NCI-H510A (cell line): ENCODE results near the gene ZNF80.
"Not testable (repeated sequence)": the region's sequence is repeated elsewhere in the genome, so short reads cannot be mapped to it uniquely, and the experiment has no call there.

Experiments used
- DNase-seq: peaks from one replicate; lab custom pipeline; 2025; lab: John Stamatoyannopoulos, UW

ZNF80 gene

DNA sequence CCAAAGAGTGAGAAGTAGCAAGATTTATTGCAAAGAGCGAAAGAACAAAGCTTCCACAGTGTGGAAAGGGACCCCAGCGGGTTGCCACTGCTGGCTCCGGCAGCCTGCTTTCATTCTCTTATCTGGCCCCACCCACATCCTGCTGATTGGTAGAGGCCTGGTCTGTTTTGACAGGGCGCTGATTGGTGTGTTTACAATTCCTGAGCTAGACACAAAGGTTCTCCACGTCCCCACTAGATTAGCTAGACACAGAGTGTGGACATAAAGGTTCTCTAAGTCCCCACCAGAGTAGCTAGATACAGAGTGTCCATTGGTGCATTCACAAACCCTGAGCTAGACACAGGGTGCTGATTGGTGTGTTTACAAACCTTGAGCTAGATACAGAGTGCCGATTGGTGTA is at the start of gene ZNF80:
TSS of gene ZNF80 (minus strand) at position 101 of the 400 bp plus-strand sequence. CDS start 504 bp downstream, outside the sequence.
- not testable (repeated sequence) for DNase-seq

DNA sequence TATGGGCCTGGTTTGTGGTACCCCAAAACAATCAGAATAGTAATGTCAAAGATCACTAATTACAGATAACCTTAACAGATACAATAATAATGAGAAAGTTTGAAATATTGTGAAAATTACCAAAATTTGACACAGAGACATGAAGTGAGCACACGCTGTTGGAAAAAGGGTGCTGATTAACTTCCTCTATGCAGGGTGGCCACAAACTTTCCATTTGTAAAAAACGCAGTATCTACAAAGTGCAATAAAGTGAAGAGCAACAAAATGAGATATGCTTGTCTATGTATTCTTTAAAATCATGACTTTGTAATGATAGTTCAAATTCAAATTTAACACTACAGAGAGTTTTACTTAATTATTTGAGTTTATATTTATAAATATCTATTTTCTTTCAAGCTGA is 48.9 kb upstream of the ZNF80 start:
- no peak for DNase-seq

DNA sequence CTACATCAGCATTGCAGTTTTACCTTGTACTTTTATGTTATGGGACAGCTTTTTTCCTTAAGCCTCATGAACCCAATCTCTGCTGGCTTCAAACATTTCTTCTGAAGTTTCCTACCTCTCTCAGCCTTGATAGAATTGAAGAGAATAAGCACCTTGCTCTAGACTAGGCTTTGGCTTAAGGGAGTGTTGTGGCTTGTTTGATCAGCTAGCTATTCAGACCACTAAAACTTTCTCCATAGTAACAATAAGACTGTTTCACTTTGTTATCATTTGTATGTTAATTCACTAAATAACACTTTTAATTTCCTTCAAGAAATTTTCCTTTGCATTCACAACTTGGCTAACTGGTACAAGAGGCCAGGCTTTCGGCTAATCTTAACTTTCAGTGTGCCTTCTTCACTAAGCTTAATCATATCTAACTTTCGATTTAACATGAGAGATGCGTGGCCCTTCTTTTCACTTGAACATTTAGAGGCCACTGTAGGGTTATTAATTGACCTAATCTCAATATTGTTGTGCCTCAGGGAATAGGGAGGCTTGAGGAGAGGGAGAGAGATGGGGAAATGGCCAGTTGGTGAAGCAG is 48.4 kb upstream of the ZNF80 start:
- no peak for DNase-seq

DNA sequence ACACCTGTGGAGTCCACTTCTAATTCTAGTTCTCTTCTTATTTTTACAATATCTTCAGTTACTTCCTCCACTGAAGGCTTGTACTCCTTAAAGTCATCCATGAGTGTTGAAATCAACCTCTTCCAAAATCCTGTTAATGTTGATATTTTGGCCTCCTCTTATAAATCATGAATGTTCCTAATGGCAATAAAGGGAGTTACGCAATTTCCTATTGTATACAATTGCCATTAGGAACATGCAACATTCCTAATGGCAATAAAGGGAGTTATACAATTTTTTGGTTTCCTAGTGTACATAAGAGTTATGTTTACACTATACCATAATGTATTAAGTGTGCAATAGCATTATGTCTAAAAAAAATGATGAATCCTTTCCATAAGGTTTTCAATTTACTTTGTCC is 47.3 kb upstream of the ZNF80 start:
- no peak for DNase-seq

DNA sequence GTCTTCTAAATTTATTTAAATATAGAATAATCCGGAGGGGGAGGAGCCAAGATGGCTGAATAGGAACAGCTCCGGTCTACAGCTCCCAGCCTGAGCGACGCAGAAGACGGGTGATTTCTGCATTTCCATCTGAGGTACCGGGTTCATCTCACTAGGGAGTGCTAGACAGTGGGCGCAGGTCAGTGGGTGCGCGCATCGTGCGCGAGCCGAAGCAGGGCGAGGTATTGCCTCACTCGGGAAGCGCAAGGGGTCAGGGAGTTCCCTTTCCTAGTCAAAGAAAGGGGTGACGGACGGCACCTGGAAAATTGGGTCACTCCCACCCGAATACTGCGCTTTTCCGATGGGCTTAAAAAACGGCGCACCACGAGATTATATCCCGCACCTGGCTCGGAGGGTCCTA is 39.5 kb upstream of the ZNF80 start:
- DNase-seq, result not testable (repeated sequence)

DNA sequence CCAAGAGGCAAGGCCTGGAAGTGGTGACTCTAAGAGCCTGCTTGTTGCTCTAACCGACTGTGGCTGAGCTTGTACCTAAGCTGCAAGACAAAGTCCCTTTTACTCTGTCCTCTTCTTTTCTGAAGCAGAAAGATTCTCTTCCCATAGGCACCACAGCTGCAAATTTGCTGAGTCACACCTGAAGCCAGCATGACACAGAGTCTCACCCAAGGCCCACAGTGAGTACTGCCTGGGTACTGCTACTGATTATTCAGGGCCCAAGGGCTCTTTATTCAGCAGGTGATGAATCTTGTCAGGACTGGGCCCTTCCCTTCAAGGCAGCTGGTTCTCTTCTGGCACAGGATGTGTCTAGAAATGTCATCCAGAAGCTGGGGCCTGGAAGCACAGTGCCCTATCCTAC is 37.6 kb upstream of the ZNF80 start:
- no peak for DNase-seq

DNA sequence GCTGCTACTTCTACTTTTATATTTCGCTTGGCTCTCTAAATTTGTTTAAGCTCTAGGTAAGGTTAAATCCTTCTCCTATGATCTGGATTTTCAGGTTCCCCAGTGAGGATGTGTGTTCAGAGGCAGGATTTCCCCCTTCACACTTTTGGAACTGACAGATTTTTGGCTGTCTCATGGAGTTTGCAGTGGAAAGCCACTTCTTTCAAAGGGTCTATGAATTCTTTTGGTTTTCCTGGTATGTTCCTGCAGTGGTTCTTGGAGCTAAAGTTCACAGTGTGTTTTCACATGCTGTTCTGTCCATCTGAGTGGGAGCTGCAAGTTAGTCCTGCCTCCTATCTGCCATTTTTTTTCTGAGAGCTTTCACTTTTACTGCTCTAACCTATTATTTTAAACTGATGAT is 34.9 kb upstream of the ZNF80 start:
- DNase-seq, result no peak

DNA sequence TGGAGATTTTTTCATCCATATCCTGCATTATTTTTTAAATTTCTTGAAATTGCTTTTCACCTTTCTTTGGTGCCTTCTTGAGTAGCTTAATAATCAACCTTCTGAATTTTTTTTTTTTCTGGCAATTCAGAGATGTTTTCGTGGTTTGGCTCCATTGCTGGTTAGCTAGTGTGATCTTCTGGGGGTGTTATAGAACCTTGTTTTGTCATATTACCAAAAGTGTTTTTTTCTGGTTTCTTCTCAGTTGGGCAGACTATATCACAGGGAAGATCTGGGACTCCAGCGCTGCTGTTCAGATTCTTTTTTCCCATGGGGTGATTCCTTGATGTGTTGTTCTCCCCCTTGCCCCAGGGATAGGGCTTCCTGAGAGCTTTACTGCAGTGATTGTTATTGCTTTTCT is 32.6 kb upstream of the ZNF80 start:
- no peak for DNase-seq

DNA sequence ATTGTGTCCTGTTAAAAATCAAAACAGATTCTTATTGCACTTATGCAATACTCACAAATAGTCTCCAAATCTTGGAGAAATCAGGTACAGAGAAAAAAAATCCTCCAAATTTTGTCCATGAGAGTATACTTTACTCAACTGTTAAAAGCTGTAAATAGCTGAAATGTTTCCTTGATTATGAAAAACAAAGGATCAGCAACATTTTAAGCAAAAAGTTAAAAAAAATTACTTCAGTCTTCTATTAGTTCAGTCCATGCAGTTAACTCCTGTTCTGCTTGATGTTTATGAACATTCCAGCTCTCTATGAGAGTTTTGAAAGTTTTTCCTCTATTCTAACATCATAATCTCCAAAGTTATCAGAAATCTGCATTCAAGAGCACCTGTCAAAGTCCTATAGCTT is 22.8 kb upstream of the ZNF80 start:
- DNase-seq, result no peak

DNA sequence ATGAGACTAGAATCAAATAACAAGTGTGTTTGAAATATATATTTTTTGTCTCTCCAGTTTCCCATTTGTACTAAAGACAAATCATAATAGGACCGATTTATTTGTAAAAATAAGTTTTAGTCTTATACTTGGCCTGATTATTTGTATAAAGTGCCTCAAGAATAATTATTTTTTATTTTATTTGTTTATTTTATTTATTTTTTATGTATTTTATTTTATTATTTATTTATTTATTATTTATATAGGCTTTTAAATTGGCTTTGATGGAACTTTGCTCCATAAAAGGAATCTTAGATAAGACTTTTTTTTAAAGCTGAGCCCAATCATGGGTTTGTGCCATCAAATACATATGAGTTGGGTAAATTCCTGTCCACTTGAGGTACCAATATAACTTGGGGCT is 22.2 kb upstream of the ZNF80 start:
- DNase-seq, result no peak

DNA sequence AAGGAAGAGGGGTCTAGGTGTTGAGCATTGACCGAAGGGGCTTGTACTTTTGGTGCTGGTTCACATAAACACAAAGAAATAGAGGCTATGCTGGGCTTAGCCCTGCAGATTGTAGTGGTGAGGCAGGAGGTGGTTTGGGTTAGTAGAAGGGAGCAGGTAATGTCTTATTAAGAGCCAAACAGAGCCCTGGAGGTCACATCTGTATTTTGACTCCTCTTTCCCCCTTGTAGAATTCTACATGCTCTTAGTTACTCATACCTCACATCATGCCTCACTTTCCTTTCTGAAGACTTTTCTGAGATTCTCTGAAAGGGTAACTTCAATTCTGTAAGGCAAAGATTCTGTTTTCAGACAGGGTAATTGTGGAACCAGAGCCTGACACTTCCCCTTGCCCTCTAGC is 16.1 kb upstream of the ZNF80 start:
- no peak for DNase-seq

DNA sequence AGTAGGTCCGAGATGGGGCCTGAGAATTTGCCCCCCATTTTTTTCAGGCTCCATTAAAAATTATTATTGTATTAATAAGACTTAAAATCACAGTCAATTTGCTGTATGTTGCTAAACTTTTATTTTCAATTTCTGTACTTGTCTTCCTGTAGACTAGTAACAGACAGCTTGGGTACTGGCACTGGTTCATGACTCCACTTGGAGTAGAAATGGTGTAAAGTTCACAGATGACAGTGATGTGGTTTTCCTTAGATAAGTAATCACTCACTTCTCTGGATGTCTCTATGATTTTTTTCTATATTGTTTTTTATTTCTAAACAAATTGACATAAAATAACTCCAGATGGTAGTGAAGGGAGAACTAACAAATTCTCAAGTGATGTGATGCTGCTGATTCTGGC is 15.6 kb upstream of the ZNF80 start:
- no peak for DNase-seq

DNA sequence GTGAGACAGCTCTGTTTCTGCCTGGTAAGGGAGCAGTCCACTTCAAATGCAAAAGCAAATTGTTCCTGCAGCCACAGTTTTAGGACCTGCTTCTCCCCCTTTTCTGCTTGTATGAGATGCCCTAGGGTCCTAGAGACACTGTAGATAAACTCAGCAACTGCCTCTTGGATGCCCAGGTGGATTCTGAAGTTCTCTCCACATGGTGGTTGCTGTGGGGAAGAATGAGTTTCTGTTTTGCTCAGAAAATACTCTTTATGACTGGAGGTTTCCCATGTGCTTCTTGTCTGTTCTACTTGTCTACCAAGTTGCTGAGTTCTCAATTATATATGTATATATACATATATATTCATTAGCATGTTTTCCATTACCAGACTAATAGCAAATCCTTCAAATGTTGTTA is 5.6 kb upstream of the ZNF80 start:
- no peak for DNase-seq

DNA sequence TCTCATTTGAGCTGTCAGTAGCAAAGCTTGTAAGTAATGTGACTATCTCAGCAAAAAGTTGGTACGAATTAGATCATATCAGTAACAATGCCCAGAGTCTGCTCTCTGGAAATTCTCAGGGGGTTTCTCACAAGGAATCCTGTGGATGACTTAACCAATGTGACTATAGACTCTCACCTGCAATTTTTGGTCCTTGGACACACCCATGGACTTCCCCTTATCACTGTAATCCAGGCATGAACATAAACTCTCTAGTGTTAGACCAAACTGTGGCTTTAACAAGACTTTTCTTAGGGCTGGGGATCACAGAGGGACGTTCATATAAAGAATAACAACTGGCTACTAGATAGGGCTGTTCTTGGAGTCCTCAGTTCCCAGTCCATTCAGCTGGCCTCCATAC is 3.9 kb upstream of the ZNF80 start:
- DNase-seq, result no peak

DNA sequence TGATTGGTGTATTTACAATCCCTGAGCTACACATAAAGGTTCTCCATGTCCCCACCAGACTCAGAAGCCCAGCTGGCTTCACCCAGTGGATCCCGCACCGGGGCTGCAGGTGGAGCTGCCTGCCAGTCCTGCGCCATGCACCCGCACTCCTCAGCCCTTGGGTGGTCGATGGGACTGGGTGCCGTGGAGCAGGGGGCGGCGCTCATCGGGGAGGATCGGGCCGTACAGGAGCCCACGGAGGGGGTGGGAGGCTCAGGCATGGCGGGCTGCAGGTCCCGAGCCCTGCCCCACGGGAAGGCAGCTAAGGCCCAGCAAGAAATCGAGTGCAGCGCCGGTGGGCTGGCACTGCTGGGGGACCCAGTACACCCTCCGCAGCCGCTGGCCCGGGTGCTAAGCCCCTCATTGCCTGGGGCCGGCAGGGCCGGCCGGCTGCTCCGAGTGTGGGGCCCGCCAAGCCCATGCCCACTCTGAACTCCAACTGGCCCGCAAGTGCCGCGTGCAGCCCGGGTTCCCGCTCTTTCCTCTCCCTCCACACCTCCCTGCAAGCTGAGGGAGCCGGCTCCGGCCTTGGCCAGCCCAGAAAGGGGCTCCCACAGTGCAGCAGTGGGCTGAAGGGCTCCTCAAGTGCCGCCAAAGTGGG is 888 bp upstream of the ZNF80 start:
- not testable (repeated sequence) for DNase-seq

DNA sequence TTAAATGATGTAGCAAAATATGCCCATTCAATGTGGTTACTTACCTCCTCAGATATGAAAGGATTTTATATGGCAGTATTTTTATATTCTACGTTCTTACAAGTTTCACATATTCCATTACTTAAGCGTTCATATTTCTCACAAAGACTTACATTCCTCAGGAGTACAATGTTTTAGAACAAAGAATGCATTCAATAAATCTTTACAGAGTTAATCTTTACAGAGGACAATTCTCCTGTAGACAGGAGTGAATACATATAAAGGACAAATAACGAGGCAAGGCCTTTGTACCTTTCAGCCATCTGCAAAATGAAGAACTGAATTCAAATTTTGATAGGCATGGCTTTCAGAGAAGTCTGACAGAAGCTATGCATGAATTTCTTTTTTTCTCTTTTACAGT is 1.9 kb downstream of the ZNF80 start:
- DNase-seq, result no peak

DNA sequence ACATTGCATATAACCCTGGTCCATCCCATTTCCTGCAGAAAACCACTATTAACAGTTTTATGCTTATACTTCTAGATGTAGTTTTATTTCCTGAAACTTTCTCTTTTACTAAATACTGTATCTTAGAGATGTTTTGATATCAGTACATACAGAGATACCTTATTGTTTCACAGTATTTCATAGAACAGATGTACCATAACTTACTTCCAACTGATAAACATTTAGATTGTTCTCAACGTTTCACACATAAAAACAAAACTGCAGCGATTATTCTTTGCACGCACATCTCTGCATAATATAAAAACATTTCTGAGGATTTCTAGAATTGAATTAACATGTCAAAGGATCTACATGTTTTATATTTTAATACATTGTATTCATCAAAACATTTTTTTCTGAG is 2.6 kb downstream of the ZNF80 start:
- no peak for DNase-seq

DNA sequence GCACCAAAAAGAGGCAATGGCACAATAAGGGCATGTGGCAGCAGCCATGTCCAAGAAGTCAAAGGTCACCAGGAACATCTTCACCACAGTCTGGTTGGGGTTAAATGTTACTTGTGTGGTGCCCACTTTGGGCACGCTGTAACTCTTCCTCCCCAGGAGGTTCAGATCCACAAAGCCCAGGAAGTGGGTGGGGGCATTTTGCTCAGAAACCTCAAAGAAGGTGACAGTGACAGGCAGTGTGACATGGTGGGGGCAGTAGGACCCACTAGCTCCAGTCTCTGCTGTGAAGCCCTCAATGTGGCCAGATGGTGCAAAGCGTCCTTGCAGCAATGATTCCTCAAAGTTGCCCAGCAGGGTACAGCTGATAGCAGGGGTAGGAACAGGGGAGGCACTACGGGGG is 5.8 kb downstream of the ZNF80 start:
- no peak for DNase-seq

DNA sequence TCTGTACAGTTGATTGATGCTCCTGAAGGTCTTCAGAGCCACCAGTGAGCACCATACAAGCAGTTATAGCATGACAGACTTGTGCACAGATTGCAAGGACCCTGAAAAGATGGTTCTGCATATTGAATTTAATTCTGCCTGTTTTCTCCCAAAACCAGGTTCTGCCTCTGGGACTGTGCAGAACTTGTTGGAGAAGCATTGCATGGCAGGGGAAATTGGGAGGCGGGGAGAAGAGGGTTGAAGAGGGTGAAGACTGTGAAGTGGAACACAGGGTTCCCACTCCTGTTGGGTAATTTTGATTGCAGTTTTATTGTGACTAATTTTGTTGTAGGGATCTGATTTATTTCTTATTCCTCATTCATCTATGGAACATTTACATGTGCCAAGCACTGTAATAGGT is 10.3 kb downstream of the ZNF80 start:
- DNase-seq, result no peak

DNA sequence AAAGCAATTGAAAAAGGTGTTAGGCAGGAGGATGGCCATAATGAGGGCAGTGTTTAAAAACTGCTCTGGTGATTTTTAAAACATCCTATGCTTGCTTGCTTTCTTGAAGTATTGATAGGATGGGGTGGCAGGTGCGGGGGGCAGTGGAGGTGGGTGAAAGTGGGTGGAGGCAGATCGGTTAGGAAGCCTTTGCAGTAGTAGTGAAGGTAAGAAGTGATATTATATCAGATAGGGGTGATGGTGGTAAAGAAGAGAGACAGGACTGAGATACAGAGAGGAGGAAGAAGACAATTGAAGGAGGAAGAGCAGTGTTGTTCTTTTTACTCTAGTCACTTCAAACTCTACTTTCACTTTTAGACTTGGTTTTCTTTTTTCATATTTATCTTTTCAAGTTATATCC is 11.1 kb downstream of the ZNF80 start:
- DNase-seq, result no peak

DNA sequence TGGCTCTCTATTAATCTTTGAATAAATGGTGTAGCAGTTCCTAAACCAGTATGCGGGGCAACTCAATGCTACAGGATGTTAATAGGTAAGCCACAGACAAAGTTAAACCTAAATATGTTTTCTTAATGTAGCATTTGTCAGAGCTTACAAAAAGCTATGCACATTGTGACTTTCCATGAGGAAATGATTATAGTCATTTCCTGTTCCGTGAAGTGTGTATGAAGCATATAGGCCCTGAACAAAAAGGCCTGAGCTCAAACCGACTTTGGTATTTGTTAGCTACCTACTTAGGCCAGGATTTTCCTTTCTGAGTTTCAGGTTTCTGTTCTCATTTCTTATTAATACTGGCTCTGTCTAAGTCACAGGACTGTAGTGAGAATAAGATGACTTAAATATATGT is 14.2 kb downstream of the ZNF80 start:
- DNase-seq, result no peak

DNA sequence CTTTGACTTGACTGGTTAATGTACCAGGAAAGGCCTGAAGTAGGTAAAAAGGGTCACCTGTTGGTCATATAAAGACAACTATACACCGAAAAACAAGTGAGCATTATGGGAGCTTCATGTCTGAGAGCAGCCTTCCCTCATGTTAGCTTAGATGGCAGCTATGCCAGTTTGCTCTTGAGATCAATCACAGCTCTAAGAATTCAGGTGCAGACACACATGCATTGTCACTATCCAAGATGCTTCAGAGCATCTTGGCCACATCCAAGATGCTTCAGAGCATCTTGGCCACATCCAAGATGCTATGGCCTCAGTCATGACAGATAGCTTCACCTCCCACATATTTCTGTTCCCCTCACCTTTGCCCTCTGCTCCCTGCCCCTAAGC is 15.5 kb downstream of the ZNF80 start:
- no peak for DNase-seq

DNA sequence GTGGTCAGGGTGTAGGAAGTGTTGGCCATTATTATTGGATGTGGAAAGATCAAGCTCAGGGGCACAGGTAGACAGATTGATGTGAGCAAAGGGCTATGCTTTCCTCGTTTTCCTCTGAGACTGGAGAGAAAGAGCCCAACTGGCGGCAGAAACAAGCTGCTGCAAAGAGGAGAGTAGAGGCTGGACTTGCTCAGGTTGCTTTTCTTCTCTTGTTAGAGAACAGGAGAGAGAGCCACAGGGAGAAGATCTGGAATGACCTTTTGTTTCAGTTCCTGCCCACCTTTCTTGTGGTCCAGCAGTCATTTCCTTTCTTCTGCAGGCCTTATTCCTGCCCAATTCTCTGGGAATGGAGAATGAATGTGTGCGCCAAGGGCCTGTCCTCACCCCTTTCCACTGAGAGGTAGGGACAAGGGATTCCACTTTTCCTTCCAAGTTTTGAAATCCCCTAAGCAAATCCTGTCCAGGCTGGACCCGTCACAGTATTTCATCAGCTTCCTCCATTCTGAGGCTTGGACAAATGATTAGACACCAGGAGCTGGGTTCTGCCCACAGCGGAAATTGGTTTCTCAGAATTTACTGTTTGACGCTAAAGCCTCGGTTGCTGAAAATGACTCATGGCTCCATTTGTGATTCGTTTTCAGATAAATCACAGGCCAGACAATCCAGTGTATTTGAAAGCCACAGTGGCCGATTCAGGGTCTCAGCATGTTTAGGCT is 16.1 kb downstream of the ZNF80 start:
- DNase-seq, result no peak

DNA sequence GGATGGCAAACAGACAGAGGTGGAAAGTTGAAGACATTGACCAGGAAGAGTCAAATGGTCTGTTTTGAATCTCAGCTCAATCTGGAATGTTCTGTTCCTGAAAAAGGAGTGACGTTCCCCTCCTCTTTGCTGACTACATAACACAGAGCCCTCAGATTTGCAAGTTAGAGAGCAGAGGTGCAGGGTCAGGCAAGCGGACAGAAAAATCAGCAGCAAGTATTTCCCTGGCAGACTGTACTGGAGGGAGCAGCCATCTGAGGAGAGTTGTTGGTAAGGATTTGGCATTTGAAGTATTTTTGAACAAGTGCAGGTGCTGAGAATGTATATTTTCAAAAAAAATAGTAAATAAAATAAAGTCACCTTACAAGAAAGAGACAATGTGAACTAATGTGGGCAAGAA is 17.6 kb downstream of the ZNF80 start:
- no peak for DNase-seq
